Spleen (tissue), 7 donors: ENCODE results near the gene CAMTA1.

ENCODE experiments used
- POLR2A ChIP-seq, 3 donors: fragments of 450-650 bp; IDR thresholded peaks; one replicate each; pipeline ENCODE4 v1.5.1; 2017; ENCODE audit warnings: antibody characterized with exemption in 3 of 3, mild to moderate bottlenecking in 1 of 3
- POLR2AphosphoS5 ChIP-seq, 3 donors: sonication (generic); formaldehyde crosslinking; IDR thresholded peaks; one replicate each; pipeline ENCODE4 v1.5.1; 2017; ENCODE audit warnings: antibody characterized with exemption in 3 of 3
- TF ChIP-seq, protein P1 (sequence below), 11 experiments: fragments of 200-600 bp in 7 of 11; fragments of 450-650 bp in 4 of 11; sonication (generic) in 4 of 11; IDR thresholded peaks in 8 of 11; conservative IDR thresholded peaks in 3 of 11; 1 replicate in 7 of 11; 2 replicates in 4 of 11; pipeline versions ENCODE4 v1.4.0 to v1.8.0; 2016 to 2021; ENCODE audit warnings: antibody characterized with exemption in 11 of 11, inconsistent platforms in 4 of 11, mild to moderate bottlenecking in 1 of 11
- donor health status: DM: no; HTN: no; CAD: no; lungs with moderate emphysema.
- donor health status: DM: no; HTN: no; CAD: no.
- donor health status: DM: no; HTN: no; CAD: no.

DNA sequence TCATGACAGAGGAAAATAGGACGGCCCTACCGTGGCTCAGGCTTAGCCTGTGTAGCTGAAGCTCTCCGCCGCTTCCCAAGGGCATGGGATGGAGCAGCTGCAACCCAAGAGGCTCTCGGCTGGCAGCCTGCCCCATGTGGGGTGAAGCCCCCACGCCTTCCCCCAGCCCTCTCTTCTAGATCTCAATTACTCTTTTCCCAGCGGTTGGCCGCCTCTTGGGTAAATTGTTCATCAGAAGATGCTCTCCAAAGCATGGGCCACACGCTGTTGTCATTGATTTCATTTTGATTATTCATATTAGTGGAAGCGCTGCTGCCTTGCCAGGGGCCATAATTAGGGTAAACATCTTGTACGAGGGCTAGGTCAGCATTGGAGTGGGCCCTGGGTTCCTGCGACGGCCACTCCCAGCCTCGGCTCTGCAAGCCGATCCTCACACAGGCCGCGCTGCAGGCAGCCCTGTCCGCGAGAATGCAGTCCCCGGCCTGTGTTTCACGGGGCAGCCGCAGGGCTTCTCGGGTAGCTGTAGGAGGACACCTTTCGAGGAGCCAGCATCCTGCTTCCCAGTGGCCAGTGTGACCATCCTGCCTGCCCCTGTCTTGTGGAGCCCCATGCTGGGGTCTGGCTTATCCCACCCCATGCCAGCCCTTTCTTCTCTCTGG lies 871.4 kb downstream of the CAMTA1 start:
- TF ChIP-seq, protein P1, sequence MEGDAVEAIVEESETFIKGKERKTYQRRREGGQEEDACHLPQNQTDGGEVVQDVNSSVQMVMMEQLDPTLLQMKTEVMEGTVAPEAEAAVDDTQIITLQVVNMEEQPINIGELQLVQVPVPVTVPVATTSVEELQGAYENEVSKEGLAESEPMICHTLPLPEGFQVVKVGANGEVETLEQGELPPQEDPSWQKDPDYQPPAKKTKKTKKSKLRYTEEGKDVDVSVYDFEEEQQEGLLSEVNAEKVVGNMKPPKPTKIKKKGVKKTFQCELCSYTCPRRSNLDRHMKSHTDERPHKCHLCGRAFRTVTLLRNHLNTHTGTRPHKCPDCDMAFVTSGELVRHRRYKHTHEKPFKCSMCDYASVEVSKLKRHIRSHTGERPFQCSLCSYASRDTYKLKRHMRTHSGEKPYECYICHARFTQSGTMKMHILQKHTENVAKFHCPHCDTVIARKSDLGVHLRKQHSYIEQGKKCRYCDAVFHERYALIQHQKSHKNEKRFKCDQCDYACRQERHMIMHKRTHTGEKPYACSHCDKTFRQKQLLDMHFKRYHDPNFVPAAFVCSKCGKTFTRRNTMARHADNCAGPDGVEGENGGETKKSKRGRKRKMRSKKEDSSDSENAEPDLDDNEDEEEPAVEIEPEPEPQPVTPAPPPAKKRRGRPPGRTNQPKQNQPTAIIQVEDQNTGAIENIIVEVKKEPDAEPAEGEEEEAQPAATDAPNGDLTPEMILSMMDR (IDR thresholded peaks at IDR 0.05 in 8 of 11, conservative IDR thresholded peaks at IDR 0.05 in 3 of 11), result no peak
- TF ChIP-seq POLR2A (IDR thresholded peaks at IDR 0.05) (no peak), POLR2AphosphoS5 (IDR thresholded peaks at IDR 0.05) (no peak)
